ENCODE data around the gene PPP2R2B.
A peak's percentile ranks its signal among the peaks of the same experiment; 100 is the strongest.

The PPP2R2B gene

GRCh38 chr5:146556884-146557283, 321.7 kb downstream of the PPP2R2B start:
- TF ChIP-seq CTCF (IDR thresholded peaks at IDR 0.05): 0 out of 2 replicates have a peak, but pooled peaks have one; percentile 11

- no peak for TF ChIP-seq CTCF (IDR thresholded peaks at IDR 0.05)
These were observed 325.1 kb downstream of the PPP2R2B start for GRCh38 chr5:146553446-146553845.

GRCh38 chr5:146549615-146550014, 328.9 kb downstream of the PPP2R2B start:
- no peak for TF ChIP-seq CTCF (IDR thresholded peaks at IDR 0.05)

- TF ChIP-seq CTCF (IDR thresholded peaks at IDR 0.05): no peak
These were observed 329.6 kb downstream of the PPP2R2B start for GRCh38 chr5:146548781-146549449.

- TF ChIP-seq CTCF (IDR thresholded peaks at IDR 0.05): no peak
These were observed 334.3 kb downstream of the PPP2R2B start for GRCh38 chr5:146544232-146544631.

- peak; percentile 96 for TF ChIP-seq CTCF (IDR thresholded peaks at IDR 0.05)
These were observed 336.4 kb downstream of the PPP2R2B start for GRCh38 chr5:146541958-146542849.

- TF ChIP-seq CTCF (IDR thresholded peaks at IDR 0.05): no peak
These were observed 338.1 kb downstream of the PPP2R2B start for GRCh38 chr5:146540414-146540813.

All from LNCAP (cell line).